SKM-1 (cell line): Measurements from ENCODE around the gene PUS10.
"Not testable (repeated sequence)": the region's sequence is repeated elsewhere in the genome, so short reads cannot be mapped to it uniquely, and the experiment has no call there.

ENCODE experiments used
- DNase-seq: peaks from one replicate; lab custom pipeline; 2025; ENCODE audit not compliant: unreplicated experiment; lab: John Stamatoyannopoulos, UW

PUS10 gene

DNA sequence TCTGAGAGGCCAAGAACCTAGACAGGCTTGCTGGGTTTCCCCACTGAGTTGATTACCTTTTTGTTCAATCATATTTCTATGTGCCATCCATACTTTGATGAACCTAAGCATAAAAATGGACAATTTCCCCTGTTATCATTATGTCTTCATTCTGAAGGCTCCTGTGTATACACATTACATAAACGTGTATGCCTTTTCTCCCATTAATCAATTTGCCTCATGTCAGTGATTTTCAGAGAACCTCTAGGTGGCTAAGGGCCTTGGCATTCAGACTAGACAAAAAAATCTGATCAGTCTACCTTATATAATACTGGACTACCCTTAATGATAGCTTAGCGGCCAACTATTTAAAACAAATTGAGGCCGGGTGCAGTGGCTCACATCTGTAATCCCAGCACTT is 4.7 kb downstream of the PUS10 start:
- DNase-seq, result no peak

DNA sequence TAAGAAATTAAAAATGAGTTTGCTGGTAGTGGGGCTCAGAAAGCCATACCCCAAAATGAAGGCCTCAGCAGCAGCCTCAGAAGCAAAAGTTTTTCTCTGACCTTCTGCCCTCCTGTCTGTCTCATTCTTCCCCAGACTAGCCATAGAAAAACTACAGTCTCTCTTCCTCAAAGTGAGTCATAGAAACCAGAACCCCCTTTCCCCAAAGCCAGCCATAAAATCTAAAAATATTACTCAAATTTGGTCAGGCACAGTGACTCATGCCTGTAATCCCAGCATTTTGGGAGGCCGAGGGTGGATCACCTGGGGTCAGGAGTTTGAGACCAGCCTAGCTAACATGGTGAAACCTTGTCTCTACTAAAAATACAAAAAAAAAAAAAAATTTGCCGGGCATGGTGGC is 5.8 kb downstream of the PUS10 start:
- DNase-seq, result not testable (repeated sequence)

DNA sequence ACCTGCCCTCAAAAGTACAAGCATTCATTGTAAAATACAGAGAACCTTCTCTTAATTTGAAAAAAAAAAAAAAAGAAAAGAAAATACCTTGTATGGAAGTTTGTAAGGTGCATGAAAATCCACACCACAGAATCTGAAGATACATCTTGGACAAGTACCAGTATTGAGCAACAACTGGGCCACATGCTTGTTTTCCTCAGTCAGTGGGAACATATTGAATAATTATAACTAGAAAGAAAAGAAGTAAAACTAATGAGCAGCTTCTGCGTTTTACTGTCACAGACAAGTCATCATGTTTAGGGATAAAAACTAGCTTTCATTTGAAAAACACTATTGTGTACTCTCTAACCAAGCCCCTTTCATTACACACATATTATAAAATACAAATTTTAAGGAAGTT is 6.4 kb downstream of the PUS10 start:
- DNase-seq, result no peak

DNA sequence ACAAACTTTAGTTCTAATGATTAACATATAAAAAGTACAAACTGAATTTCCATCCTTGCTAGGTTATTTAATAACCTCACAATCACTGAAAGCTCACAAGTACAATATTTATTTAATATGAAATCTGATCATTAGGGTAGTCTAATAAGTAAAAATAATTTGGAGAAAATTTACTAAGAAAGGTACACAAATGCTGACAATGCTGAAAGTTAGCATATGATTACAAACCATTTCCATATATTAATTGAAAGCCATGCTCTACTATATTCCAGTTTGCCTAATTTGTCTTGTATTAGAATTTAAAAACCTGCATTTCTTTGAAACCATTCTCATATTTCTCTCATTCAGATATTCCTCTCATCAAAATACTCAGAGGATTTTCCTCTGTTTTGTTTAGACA is 8.7 kb downstream of the PUS10 start:
- DNase-seq, result no peak

DNA sequence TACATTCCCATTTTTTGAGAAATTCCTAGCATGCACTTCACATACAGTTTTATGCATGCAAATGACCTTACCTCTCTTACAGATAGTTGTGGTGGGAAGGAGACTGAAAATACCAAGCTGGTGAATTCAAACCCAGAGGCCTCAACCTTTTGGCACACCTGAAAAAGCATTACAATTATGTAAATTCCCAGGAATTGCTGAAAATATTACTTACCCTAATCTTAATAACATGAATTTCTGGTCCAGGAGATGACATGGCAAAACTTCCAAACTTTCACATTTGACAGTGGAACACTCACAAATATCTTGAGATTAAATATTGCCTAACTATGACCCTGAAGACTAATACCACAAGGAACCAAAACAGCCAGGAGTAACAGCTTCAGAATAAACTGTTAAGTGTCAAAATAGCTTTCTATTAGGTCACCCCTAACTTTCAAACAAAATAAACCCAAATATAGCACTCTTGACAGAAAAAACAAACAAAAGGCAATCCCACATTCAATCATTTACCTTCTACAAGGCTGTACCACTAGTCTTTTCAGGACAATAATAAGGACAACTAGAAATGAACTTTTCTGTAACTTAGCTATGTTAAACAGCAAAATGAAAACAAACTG is 11.5 kb downstream of the PUS10 start:
- DNase-seq, result no peak

DNA sequence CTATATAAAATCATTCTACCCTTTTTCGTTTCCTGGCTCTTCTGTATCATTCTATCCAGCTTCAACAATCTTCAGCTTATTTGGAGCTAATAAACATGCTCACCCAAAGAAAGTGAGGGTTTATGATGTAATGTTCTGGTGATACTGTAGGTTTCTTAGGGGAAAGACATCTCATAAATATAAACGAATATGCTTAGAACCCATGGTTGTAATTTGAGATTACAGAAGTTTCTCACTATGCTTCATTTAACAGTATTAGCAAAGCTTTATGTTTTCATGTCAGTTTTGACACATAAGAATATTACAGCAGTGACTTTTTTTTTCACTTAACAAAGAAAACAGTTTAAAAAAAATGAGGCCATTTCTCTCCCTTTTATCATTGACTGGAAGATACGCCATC is 12.3 kb downstream of the PUS10 start:
- DNase-seq, result no peak

DNA sequence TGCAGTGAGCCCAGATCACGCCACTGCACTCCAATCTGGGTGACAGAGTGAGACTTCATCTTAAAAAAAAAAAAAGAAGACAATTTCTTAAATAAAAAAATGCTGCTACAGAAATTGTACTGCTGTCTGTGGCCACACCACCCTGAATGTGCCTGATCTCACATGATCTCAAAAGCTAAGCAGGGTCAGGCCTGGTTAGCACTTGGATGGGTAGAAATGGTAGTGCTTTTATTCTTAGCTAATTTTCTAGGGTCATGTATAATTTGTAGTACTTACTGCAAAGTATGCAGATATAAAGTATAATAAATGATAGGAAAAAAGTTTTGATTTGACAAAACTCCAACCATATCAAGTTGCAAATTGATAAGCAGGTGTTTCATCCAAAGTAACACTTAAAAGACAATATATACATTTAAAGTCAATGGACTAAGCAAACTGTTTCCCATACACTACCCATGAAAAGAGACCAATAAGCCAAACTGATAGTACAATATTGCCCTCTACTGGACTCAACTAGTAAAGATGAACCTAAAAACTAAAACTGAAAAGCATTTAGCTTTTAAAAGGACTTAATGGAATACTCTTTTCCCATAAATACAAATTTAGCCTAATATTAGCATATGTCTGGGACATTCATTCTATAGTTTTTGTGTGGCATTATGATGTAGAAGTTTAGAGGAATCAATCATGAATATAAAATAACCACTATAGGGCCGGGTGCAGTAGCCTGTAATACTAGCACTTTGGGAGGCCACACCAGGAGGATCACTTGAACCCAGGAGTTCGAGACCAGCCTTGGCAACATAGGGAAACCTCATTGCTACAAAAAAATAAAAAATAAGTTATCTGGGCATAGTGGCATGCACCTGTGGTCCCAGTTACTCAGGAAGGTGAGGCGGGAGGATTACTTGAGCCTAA is 19.2 kb downstream of the PUS10 start:
- peak; percentile 52 for DNase-seq

DNA sequence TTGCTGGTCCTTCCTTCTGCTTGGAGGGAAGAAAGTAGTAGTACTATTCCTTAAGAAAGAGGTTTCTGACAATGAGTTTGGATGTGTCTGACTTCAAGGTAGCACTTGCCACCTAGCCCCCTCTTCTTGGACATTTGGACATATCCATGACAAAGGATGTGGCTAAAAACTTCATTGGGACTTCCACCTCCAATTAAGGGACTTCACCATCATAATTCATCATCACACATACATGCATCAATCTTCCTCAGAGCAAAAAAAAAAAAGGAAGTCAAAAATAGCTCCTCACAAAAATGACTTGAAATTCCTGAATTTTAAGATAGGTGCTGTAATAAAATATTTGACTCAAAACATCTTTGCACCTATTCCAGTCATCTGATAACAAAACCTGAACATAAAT is 23.9 kb downstream of the PUS10 start:
- DNase-seq, result no peak

DNA sequence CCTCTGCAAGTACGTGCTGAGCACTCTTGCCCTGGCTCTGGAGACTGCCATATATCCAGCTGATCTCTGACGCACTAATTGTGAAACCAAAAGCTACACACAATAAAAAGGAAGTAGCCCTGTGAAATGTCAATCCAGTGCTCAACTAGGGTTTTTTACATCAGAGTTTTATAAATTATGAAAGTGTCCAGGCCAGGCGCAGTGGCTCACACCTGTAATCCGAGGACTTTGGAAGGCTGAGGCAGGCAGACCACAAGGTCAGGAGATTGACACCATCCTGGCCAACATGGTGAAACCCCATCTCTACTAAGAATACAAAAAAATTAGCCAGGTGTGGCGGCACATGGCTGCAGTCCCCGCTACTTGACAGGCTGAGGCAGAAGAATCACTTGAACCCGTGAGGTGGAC is 25.1 kb downstream of the PUS10 start:
- no peak for DNase-seq

DNA sequence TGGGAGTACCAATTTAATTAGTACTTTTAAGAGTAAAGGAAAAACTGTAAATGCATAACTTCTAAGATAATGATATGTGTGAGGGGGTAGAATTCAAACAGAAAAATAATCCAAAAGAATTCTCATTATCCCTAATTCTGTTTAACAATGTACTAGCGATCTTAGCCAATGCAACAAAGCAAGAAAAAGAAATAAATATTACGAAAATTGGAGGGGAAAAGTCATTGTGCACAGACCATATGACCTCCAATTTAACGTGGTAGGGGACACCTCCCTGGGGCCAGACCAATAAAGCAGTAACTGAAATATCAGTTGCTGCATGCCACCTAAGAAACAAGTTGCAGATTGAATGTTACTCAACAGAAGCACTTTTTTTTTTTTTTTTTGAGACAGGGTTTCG is 26.4 kb downstream of the PUS10 start:
- DNase-seq, result no peak

DNA sequence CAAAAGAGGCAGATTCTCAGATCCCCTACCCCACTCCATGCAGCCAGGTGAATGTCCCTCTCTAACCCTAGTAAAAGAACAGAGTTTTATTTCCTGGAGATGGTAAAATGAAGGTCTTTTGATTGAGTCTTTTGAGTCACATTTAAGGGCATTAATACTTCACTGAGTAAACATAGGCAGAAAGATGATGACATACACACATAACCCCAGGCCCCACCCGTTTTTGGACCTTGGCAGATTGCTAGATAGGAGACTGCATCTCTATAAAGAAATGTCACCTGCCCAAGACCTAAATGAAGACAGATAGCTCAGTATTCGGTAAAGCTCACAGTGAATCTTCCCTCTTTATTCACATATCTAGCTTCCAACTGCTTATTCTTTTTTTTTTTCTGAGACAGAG is 28.8 kb downstream of the PUS10 start:
- no peak for DNase-seq

DNA sequence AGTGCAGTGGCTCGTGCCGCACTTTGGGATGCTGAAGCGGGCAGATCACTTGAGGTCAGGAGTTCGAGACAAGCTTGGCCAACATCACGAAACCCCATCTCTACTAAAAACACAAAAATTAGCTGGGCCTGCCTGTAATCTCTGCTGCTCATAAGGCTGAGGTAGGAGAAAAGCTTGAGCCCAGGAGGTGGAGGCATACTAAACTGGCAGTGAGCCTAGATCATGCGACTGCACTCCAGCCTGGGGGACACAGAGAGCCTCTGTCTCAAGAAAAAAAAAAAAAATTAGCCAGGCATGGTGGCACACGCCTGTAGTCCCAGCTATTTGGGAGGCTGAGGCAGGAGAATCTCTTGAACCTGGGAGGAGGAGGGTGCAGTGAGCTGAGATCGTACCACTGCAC is 30.4 kb downstream of the PUS10 start:
- DNase-seq, result not testable (repeated sequence)

DNA sequence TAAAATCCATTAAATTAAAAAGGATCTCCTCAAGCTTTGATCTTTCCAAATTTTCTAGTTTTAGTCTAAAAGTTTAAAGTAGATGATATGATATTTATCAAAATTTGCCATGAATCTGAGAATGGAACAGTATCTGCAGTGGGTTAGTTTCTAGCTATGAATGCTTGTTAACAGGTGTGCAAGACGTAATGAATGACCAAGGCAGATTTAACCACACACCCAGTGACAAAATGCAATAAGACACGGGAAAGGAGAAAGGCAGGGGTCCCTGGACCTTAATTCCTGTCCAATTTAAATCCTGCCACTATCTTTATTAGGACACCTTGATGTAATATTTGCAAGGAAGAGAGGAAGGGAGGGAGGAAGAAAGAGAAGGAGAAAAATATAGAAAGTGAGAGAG is 31.0 kb downstream of the PUS10 start:
- DNase-seq, result no peak

DNA sequence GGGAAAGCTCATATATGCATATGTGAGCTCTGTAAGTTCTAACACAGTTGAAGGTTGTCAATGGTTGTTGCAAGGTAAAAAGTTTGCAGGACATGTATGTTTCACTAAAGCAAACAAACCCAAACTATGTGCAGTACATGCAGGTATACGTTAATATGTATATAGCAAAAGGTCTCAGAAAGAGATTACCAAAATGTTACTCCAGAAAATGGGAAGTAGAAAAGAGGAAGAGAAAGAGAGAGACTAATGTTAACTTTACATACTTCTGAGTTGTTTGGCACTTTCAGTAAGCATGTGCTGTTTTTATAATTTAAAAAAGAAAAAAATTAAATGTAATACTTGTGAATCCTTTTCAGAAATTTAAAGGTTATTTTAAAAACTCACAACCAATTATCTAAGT is 33.3 kb downstream of the PUS10 start:
- peak; percentile 80 for DNase-seq

DNA sequence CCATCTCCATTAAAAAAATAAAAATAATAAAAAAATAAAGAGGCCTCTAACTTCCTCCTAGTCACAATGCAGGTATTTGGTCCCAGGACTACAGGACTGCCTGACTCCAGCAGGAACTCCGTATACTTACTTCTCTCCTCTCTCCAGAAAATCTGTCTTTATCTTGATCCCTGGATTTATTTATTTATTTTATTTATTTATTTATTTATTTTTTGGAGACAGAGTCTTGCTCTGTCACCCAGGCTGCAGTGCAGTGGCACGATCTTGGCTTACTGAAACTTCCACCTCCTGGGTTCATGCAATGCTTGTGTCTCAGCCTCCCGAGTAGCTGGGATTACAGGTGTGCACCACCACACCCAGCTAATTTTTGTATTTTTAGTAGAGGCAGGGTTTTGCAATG is 36.0 kb downstream of the PUS10 start:
- not testable (repeated sequence) for DNase-seq

DNA sequence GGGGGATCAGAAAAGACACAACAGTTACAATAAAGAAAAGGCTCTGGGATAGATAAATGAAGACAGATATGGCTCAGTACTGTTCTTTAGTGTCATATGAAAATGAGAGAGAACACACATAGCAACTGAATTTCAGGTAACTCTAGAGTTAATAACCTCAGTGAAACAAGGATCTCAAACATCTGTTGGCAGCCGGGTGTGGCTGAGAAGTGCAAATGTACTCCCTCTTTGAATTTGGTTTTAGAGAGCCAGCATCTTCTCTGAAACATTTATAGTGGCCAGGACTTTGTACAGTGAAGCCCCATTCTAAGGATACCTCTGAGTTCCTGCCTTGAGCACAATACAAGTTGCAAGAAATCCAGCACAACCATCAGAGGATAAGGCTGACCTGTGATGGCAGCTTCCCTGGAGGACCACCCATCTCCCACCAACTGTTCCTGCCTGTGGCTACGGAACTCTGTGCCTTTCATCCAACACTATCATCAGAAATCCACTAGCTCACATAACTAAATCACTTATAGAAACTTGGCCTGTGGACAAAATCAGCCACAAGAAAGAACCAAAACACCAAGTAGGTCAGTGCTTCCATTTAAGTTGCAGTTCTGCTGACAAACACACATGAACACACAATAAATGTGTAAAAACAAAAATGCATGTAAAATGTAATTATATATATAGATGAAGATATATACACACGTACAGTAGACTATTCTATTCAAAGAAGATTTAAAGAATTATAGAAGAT is 37.8 kb downstream of the PUS10 start:
- no peak for DNase-seq

DNA sequence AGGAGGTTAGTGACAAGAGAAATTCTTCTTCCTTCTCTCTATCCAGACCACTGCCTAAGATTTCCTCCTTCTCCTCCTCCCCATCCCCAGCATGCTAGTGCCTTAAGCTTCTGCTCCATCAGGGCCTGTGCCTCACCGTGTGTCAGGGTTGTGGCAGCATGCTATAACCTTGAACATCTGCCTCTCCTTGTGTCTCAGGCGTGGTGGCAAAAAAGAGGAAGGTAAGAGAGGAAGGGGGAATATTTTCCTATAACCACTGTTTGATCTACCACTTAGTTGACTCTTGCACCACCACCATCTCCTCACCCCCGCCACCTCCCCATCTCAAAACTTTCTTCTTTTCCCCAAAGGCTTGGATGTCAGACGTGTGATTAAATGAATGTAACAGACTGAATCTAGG is 38.8 kb downstream of the PUS10 start:
- peak; percentile 38 for DNase-seq

DNA sequence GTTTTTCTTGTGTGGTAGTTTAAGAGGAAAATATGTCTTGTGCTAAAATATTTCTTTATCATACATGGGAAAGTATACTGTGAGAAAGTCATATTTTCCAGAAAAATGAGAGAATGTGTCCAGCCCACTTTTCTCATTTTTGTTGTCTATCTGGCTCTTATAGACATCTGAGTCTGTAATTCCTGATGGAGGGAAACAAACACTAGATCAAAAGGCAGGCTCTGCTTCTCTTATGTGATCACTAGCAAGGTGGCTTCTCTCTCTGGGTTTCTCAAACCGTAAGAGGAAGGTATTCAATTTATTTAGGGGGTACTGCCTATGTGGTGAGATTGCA is 40.5 kb downstream of the PUS10 start:
- DNase-seq, result no peak

DNA sequence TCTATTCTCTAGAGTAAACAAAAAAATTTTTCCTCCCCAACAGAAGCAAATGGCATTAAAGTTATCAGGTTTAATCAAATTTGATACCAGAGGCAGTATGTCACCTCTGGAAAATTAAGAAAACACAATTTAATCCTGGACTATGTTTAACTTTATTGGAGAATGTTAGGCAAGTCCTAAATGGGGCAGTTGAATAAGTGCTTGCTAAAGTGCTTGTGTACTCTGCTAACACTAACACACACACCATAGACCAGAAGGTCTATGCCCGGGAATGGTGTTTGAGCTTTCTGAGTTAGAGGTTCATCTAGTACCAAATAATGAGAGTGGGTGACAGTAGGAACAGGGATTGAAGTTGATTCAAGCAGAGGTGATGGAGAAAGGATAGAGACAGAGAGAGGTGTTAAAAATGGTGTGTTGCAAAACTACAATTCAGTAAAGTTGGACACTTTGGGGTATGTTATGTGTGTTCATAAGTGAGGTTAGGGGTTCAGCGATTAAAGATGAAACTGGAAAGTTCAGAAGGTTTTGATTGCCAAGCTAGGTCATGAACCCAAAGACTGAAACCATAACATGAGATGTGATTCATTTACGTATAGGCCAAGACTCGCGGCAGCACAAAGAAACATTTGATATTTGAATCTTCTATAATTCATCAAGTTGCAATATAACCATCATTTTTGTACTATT is 41.0 kb downstream of the PUS10 start:
- DNase-seq, result no peak

DNA sequence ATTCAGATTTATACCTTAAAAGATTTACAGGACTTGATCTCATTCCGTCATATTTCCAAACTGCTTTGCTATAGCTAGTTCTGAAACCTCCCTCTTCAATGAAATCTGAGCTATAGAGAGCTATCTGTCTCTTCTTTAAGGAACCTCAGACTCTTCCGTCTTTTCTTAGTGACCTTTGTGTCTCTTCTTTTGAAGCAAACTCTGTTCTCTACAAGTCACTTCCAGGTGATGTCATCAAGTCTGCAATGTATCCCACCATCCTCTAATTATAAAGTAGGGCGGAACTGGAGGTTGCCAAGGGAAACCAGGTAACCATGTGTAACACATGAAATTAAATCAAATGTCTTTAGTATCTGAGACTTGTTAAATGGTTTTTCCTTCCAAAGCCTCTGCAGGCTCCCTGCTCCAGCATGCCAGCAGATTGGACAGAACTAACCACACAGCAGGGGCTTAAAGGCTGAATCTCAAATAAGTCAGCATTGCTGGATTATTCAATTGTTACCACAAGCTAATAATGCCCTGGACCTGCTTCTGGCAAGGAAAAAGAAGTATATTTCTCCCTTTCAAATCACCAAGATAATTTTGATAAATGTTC is 41.7 kb downstream of the PUS10 start:
- no peak for DNase-seq

DNA sequence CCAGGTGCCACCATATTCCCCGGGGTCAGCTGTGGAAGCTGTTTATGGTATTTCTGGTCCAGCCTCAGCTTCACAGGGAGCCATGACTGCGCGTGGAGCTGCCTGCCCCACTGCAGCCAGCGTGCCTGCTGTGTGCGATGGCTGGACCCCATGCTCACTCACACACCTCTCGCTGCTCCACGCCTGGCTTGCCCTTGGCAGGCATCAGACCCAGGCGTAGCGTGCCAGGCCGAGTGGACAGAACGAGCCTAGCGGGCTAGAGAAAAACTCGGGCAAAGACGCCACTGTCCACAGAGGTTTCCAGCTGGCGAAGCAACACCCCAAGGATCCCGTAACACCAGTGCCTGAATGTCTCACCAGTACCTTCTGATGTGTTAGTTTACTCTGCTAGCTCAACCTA is 43.4 kb downstream of the PUS10 start:
- no peak for DNase-seq
